ENCODE results near the gene STPG3.

The STPG3 gene

GRCh38 chr9:137217276-137218211 lies 33.5 kb upstream of the STPG3 start:
- peaks cover 3% of the 10 kb centered on the region for H3K79me1 ChIP-seq (replicated peaks; ENCODE audit: low read length, poor library complexity, severe bottlenecking)
- H2AK5ac ChIP-seq (ENCODE audit: low read length, severe bottlenecking) = no peak overlapping the region
- peak overlapping the region; percentile 60 for H3K9ac ChIP-seq (ENCODE audit: low read length)
- peak overlapping the region; percentile 52 for H4K8ac ChIP-seq (ENCODE audit: low read length)
- peak overlapping the region in 1 of 2 experiments; percentile 69 for H3K4me3 ChIP-seq (ENCODE audit: insufficient read depth in 1 of 2, low read depth in 1 of 2, low read length in 2 of 2)
- H3K9me3 ChIP-seq (ENCODE audit: control insufficient read depth, low read length) = no peaks in the 10 kb centered on the region
- no peak overlapping the region for H2AFZ ChIP-seq (ENCODE audit: low read depth, low read length)
- peak overlapping the region; percentile 32 to 42 for H3K4ac ChIP-seq (ENCODE audit: low read depth in 1 of 2, low read length in 2 of 2)
- H2BK5ac ChIP-seq (ENCODE audit: low read depth, low read length, poor library complexity, severe bottlenecking) = no peak overlapping the region
- peak; percentile 63 for DNase-seq
- peaks cover 53% of the 10 kb centered on the region for H3K4me1 ChIP-seq (ENCODE audit: control insufficient read depth, insufficient read depth, low read depth, low read length)
- peak overlapping the region; percentile 64 for H4K91ac ChIP-seq (ENCODE audit: low read length)
- 43% methylated on average over 36 of the region's 36 CpGs for WGBS
- no peak overlapping the region for H3K4me2 ChIP-seq (ENCODE audit: low read length, poor library complexity, severe bottlenecking)
- no peak overlapping the region for H3K27ac ChIP-seq (ENCODE audit: low read length, poor library complexity, severe bottlenecking)
- H3K18ac ChIP-seq (ENCODE audit: low read depth in 1 of 2, low read length in 2 of 2) = peak overlapping the region; percentile 34 to 61
- peak overlapping the region in 1 of 2 experiments; percentile 23 for H3K23ac ChIP-seq (ENCODE audit: low read length in 2 of 2)
- H3K27me3 ChIP-seq (ENCODE audit: control insufficient read depth in 1 of 2, insufficient read depth in 1 of 2, low read length in 2 of 2) = no peaks in the 10 kb centered on the region
- H2BK15ac ChIP-seq (ENCODE audit: low read depth, poor library complexity, severe bottlenecking) = peak overlapping the region; percentile 97
- H2BK12ac ChIP-seq (ENCODE audit: low read length in 2 of 2) = peak overlapping the region in 1 of 2 experiments; percentile 73
- peaks cover 5 to 50% of the 10 kb centered on the region in 2 experiments for H3K36me3 ChIP-seq (ENCODE audit: control insufficient read depth in 1 of 2, insufficient read depth in 2 of 2, low read depth in 1 of 2, low read length in 2 of 2)
- peak overlapping the region in 1 of 2 experiments; percentile 35 for H3K14ac ChIP-seq (ENCODE audit: low read length in 2 of 2)
- no peak overlapping the region for H2BK120ac ChIP-seq (ENCODE audit: low read depth, low read length)

GRCh38 chr9:137218212-137218753 lies 32.8 kb upstream of the STPG3 start:
- H3K4ac ChIP-seq (ENCODE audit: low read depth in 1 of 2, low read length in 2 of 2) = peak overlapping the region in 1 of 2 experiments; percentile 58
- H3K9ac ChIP-seq (ENCODE audit: low read length) = no peak overlapping the region
- H3K4me1 ChIP-seq (ENCODE audit: control insufficient read depth, insufficient read depth, low read depth, low read length) = peaks cover 59% of the 10 kb centered on the region
- H2BK15ac ChIP-seq (ENCODE audit: low read depth, poor library complexity, severe bottlenecking) = peak overlapping the region; percentile 97
- H2AK5ac ChIP-seq (ENCODE audit: low read length, severe bottlenecking) = no peak overlapping the region
- peaks cover 5 to 43% of the 10 kb centered on the region in 2 experiments for H3K36me3 ChIP-seq (ENCODE audit: control insufficient read depth in 1 of 2, insufficient read depth in 2 of 2, low read depth in 1 of 2, low read length in 2 of 2)
- 97% methylated on average over 27 of the region's 30 CpGs for WGBS
- H2BK5ac ChIP-seq (ENCODE audit: low read depth, low read length, poor library complexity, severe bottlenecking) = no peak overlapping the region
- peak overlapping the region; percentile 59 for H4K8ac ChIP-seq (ENCODE audit: low read length)
- no peak overlapping the region for H3K4me2 ChIP-seq (ENCODE audit: low read length, poor library complexity, severe bottlenecking)
- H3K79me1 ChIP-seq (replicated peaks; ENCODE audit: low read length, poor library complexity, severe bottlenecking) = no peaks in the 10 kb centered on the region
- peak overlapping the region in 1 of 2 experiments; percentile 40 for H3K23ac ChIP-seq (ENCODE audit: low read length in 2 of 2)
- H2BK12ac ChIP-seq (ENCODE audit: low read length in 2 of 2) = peak overlapping the region in 1 of 2 experiments; percentile 73
- peak overlapping the region; percentile 64 for H4K91ac ChIP-seq (ENCODE audit: low read length)
- peak overlapping the region; percentile 59 for H3K27ac ChIP-seq (ENCODE audit: low read length, poor library complexity, severe bottlenecking)
- peak overlapping the region; percentile 5 to 69 for H3K4me3 ChIP-seq (ENCODE audit: insufficient read depth in 1 of 2, low read depth in 1 of 2, low read length in 2 of 2)
- DNase-seq = no peak
- no peak overlapping the region for H2AFZ ChIP-seq (ENCODE audit: low read depth, low read length)
- H2BK120ac ChIP-seq (ENCODE audit: low read depth, low read length) = no peak overlapping the region
- no peak overlapping the region for H3K14ac ChIP-seq (ENCODE audit: low read length in 2 of 2)
- no peaks in the 10 kb centered on the region for H3K27me3 ChIP-seq (ENCODE audit: control insufficient read depth in 1 of 2, insufficient read depth in 1 of 2, low read length in 2 of 2)
- H3K9me3 ChIP-seq (ENCODE audit: control insufficient read depth, low read length) = no peaks in the 10 kb centered on the region
- H3K18ac ChIP-seq (ENCODE audit: low read depth in 1 of 2, low read length in 2 of 2) = peak overlapping the region; percentile 14 to 19

GRCh38 chr9:137218754-137219271 lies 32.3 kb upstream of the STPG3 start:
- 37% methylated on average over 12 of the region's 12 CpGs for WGBS
- peak; percentile 71 for DNase-seq
- Histone ChIP-seq H3K9ac (ENCODE audit: low read length) (no peak overlapping the region), H3K27me3 (ENCODE audit: control insufficient read depth in 1 of 2, insufficient read depth in 1 of 2, low read length in 2 of 2) (no peaks in the 10 kb centered on the region), H2BK5ac (ENCODE audit: low read depth, low read length, poor library complexity, severe bottlenecking) (no peak overlapping the region), H2BK120ac (ENCODE audit: low read depth, low read length) (no peak overlapping the region), H2AFZ (ENCODE audit: low read depth, low read length) (no peak overlapping the region), H3K4ac (ENCODE audit: low read depth in 1 of 2, low read length in 2 of 2) (peak overlapping the region in 1 of 2 experiments; percentile 57), H3K14ac (ENCODE audit: low read length in 2 of 2) (no peak overlapping the region), H3K18ac (ENCODE audit: low read depth in 1 of 2, low read length in 2 of 2) (peak overlapping the region; percentile 11 to 19), H4K8ac (ENCODE audit: low read length) (peak overlapping the region; percentile 75), H3K4me1 (ENCODE audit: control insufficient read depth, insufficient read depth, low read depth, low read length) (peaks cover 61% of the 10 kb centered on the region), H3K23ac (ENCODE audit: low read length in 2 of 2) (no peak overlapping the region), H3K27ac (ENCODE audit: low read length, poor library complexity, severe bottlenecking) (peak overlapping the region; percentile 59), H2AK5ac (ENCODE audit: low read length, severe bottlenecking) (no peak overlapping the region), H2BK12ac (ENCODE audit: low read length in 2 of 2) (peak overlapping the region in 1 of 2 experiments; percentile 65), H4K91ac (ENCODE audit: low read length) (peak overlapping the region; percentile 63), H3K36me3 (ENCODE audit: control insufficient read depth in 1 of 2, insufficient read depth in 2 of 2, low read depth in 1 of 2, low read length in 2 of 2) (peaks cover 5 to 37% of the 10 kb centered on the region in 2 experiments), H3K4me2 (ENCODE audit: low read length, poor library complexity, severe bottlenecking) (no peak overlapping the region), H3K79me1 (replicated peaks; ENCODE audit: low read length, poor library complexity, severe bottlenecking) (no peaks in the 10 kb centered on the region), H2BK15ac (ENCODE audit: low read depth, poor library complexity, severe bottlenecking) (no peak overlapping the region), H3K9me3 (ENCODE audit: control insufficient read depth, low read length) (no peaks in the 10 kb centered on the region), H3K4me3 (ENCODE audit: insufficient read depth in 1 of 2, low read depth in 1 of 2, low read length in 2 of 2) (no peak overlapping the region)

All from mesenchymal stem cell (in vitro differentiated cells and primary cell).